ENCODE results near the gene TGDS. TPM values are rescaled to one million over a fixed set of nuclear protein-coding genes. Genes with fewer than 3 reads are reported as not detected.

The TGDS gene
- total RNA-seq, 4 donors from 2014 or later, result 5.8 to 19.6 (median 8.8) TPM

- intact Hi-C loops (cut with DNase I; ENCODE audit: low total_unique reads), result no loop called here
- no peak for DNase-seq (ENCODE audit: low spot score in 2 of 2)
- WGBS, 2 donors, result 93 to 98% methylated on average over 3 of the region's 3 CpGs
- TF ChIP-seq CTCF (IDR thresholded peaks at IDR 0.05), result no peak
- no peak for TF ChIP-seq POLR2A (IDR thresholded peaks at IDR 0.05)
- H3K4me3 ChIP-seq (ENCODE audit: low read depth, poor library complexity, severe bottlenecking), result no peak overlapping the region
Observed at GRCh38 chr13:94632226-94632980, 36.5 kb upstream of the TGDS start.

GRCh38 chr13:94630858-94631257, 34.9 kb upstream of the TGDS start:
- DNase-seq (ENCODE audit: low spot score in 2 of 2), result no peak
- intact Hi-C loops (cut with DNase I; ENCODE audit: low total_unique reads), result no loop called here
- TF ChIP-seq CTCF (IDR thresholded peaks at IDR 0.05), result no peak
- TF ChIP-seq POLR2A (IDR thresholded peaks at IDR 0.05), result no peak
- H3K4me3 ChIP-seq (ENCODE audit: low read depth, poor library complexity, severe bottlenecking), result no peak overlapping the region
- whole genome bisulfite sequencing, 2 donors, result 62 to 78% methylated on average over 2 of the region's 2 CpGs

- WGBS, 2 donors, result 84 to 87% methylated on average over 4 of the region's 4 CpGs
- intact Hi-C loops (cut with DNase I; ENCODE audit: low total_unique reads), result loop anchor here (5.0 kb wide), 1 partner anchor 534 kb away; no protein-coding TSS in a partner anchor
- no peak for TF ChIP-seq POLR2A (IDR thresholded peaks at IDR 0.05)
- TF ChIP-seq CTCF (IDR thresholded peaks at IDR 0.05), result no peak
- no peak overlapping the region for H3K4me3 ChIP-seq (ENCODE audit: low read depth, poor library complexity, severe bottlenecking)
- no peak for DNase-seq (ENCODE audit: low spot score in 2 of 2)
Observed at GRCh38 chr13:94623316-94623715, 27.4 kb upstream of the TGDS start.

- intact Hi-C loops (cut with DNase I; ENCODE audit: low total_unique reads), result loop anchor here (5.0 kb wide), 1 partner anchor 535 kb away; no protein-coding TSS in a partner anchor
- no peak for DNase-seq (ENCODE audit: low spot score in 2 of 2)
- WGBS, 2 donors, result 91 to 97% methylated on average over 2 of the region's 2 CpGs
- no peak overlapping the region for H3K4me3 ChIP-seq (ENCODE audit: low read depth, poor library complexity, severe bottlenecking)
- TF ChIP-seq POLR2A (IDR thresholded peaks at IDR 0.05), result no peak
- TF ChIP-seq CTCF (IDR thresholded peaks at IDR 0.05), result no peak
Observed at GRCh38 chr13:94622344-94622743, 26.4 kb upstream of the TGDS start.

- DNase-seq (ENCODE audit: low spot score in 2 of 2), result no peak
- no peak for TF ChIP-seq POLR2A (IDR thresholded peaks at IDR 0.05)
- TF ChIP-seq CTCF (IDR thresholded peaks at IDR 0.05), result no peak
- WGBS, 2 donors, result 79 to 81% methylated on average over 2 of the region's 2 CpGs
- H3K4me3 ChIP-seq (ENCODE audit: low read depth, poor library complexity, severe bottlenecking), result no peak overlapping the region
- intact Hi-C loops (cut with DNase I; ENCODE audit: low total_unique reads), result loop anchor here (5.0 kb wide), 1 partner anchor 537 kb away; no protein-coding TSS in a partner anchor
Observed at GRCh38 chr13:94620286-94620896, 24.4 kb upstream of the TGDS start.
